Nephron progenitor cell (in vitro differentiated cells): ENCODE results near the gene SLC47A1.

Experiments used
- DNase-seq: peaks from one replicate; pipeline ENCODE4 v3.0.0; 2021
- H3K27ac Mint-ChIP-seq: 2 replicates; pipeline ENCODE4 v1.8.0; 2021; ENCODE audit warnings: mild to moderate bottlenecking, moderate library complexity, mixed read lengths
- H3K27me3 Mint-ChIP-seq: 2 replicates; pipeline ENCODE4 v1.8.0; 2021; ENCODE audit warnings: mild to moderate bottlenecking, low read depth, mixed read lengths; ENCODE audit not compliant: poor library complexity
- H3K36me3 Mint-ChIP-seq: 2 replicates; pipeline ENCODE4 v1.8.0; 2021; ENCODE audit warnings: low read depth, mixed read lengths
- H3K4me1 Mint-ChIP-seq: 2 replicates; pipeline ENCODE4 v1.8.0; 2021; ENCODE audit warnings: mixed read lengths
- H3K4me3 Mint-ChIP-seq: 2 replicates; pipeline ENCODE4 v1.8.0; 2021; ENCODE audit warnings: mild to moderate bottlenecking, moderate library complexity, mixed read lengths
- H3K9me3 Mint-ChIP-seq: 2 replicates; pipeline ENCODE4 v1.8.0; 2021; ENCODE audit warnings: mild to moderate bottlenecking, moderate library complexity, mixed read lengths
- CTCF ChIP-seq: fragments of 200-600 bp; sonication (generic); IDR thresholded peaks from 2 replicates; pipeline ENCODE4 v1.5.0; 2021; ENCODE audit warnings: antibody characterized with exemption

SLC47A1 gene

DNA sequence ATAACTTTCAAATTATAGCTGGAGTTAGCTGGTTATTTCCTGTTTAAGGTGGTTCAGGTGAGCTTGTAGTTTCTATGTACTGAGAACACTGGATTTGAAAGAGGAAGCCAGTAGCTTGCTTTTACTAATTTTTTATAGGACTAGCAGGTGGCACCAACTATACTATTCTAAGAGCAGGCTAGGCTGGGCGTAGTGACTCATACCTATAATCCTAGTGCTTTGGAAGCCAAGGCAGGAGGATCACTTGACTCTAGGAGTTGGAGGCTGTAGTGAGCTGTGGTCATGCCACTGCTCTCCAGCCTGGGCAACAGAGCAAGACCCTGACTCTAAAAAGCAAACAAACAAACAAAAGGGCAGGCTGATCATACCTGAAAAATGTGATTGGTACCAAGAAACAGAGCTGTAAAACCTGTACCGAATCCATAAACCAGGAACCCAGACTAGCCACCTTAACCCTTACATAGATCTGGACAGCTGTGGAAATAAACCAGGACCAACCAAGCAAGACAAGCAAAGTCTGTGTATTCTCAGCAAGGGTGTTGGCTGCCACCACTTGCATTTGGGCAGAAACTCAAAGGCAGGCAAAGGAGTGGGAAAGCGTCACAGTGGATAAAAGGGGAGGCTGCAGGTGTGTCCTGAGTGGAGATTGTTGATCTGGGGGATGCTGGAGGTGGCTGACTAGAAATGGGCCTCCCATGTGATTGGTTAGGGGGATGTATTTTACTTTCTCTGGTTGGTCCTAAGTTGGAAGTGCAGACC lies 36.3 kb downstream of the SLC47A1 start:
- no peaks in the 10 kb centered on the region for H3K36me3 Mint-ChIP-seq
- H3K27ac Mint-ChIP-seq, result no peak overlapping the region
- TF ChIP-seq CTCF, result no peak
- no peak overlapping the region for H3K4me3 Mint-ChIP-seq
- no peak for DNase-seq
- no peaks in the 10 kb centered on the region for H3K9me3 Mint-ChIP-seq
- peaks cover 11% of the 10 kb centered on the region for H3K27me3 Mint-ChIP-seq
- H3K4me1 Mint-ChIP-seq, result no peaks in the 10 kb centered on the region

GRCh38 chr17:19570544-19571062 lies 36.9 kb downstream of the SLC47A1 start:
- peaks cover 11% of the 10 kb centered on the region for H3K27me3 Mint-ChIP-seq
- no peaks in the 10 kb centered on the region for H3K4me1 Mint-ChIP-seq
- no peak overlapping the region for H3K4me3 Mint-ChIP-seq
- no peaks in the 10 kb centered on the region for H3K36me3 Mint-ChIP-seq
- TF ChIP-seq CTCF, result no peak
- no peaks in the 10 kb centered on the region for H3K9me3 Mint-ChIP-seq
- DNase-seq, result no peak
- H3K27ac Mint-ChIP-seq, result no peak overlapping the region

DNA sequence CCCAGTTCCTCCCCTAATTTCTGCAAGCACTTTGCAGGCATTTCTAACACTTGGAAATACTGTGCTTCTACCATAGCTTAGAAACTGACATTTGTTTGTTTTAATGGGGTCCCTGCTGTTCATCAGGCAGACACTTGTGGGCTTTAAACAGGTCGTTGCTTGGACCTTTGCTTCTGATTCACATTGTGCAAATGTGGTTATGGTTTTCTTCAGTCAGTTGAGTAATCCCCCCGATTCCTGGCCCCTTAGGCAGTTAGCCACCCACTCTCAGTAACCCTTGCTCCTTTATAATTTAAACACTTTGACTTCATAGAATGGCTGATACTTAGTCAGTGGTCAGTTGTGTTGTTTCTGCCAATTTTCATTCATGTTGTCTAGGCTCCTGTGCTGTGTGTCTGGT lies 39.4 kb downstream of the SLC47A1 start:
- peaks cover 26% of the 10 kb centered on the region for H3K27me3 Mint-ChIP-seq
- no peak for TF ChIP-seq CTCF
- no peak overlapping the region for H3K27ac Mint-ChIP-seq
- no peak overlapping the region for H3K4me3 Mint-ChIP-seq
- no peaks in the 10 kb centered on the region for H3K4me1 Mint-ChIP-seq
- no peaks in the 10 kb centered on the region for H3K9me3 Mint-ChIP-seq
- H3K36me3 Mint-ChIP-seq, result no peaks in the 10 kb centered on the region
- DNase-seq, result no peak

- no peaks in the 10 kb centered on the region for H3K4me1 Mint-ChIP-seq
- H3K27ac Mint-ChIP-seq, result no peak overlapping the region
- no peak for DNase-seq
- no peak overlapping the region for H3K4me3 Mint-ChIP-seq
- peaks cover 40% of the 10 kb centered on the region for H3K27me3 Mint-ChIP-seq
- no peaks in the 10 kb centered on the region for H3K9me3 Mint-ChIP-seq
- no peaks in the 10 kb centered on the region for H3K36me3 Mint-ChIP-seq
- no peak for TF ChIP-seq CTCF
Observed at GRCh38 chr17:19574956-19575355, 41.3 kb downstream of the SLC47A1 start.

DNA sequence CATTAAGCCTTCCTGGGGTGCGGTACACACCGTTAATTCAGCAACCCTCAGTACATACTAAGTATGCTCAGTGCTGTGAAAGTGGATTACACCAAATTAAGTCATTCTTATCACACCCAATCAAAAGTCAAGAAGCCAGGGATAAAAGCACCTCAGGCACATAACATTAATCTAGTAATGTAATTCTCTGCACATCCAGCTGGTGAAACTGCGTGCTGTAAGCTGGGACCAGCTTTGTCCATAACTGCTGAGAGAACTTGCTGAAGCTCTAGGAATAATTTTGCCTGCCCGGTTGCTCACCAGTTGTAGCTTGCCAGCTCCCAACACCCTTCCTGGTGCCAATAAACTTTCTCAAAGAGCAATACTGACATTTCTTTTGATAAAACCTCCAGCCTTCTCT lies 44.9 kb downstream of the SLC47A1 start:
- H3K27ac Mint-ChIP-seq, result no peak overlapping the region
- no peaks in the 10 kb centered on the region for H3K9me3 Mint-ChIP-seq
- H3K27me3 Mint-ChIP-seq, result peaks cover 57% of the 10 kb centered on the region
- no peak overlapping the region for H3K4me3 Mint-ChIP-seq
- no peak for DNase-seq
- no peaks in the 10 kb centered on the region for H3K4me1 Mint-ChIP-seq
- no peaks in the 10 kb centered on the region for H3K36me3 Mint-ChIP-seq
- no peak for TF ChIP-seq CTCF

DNA sequence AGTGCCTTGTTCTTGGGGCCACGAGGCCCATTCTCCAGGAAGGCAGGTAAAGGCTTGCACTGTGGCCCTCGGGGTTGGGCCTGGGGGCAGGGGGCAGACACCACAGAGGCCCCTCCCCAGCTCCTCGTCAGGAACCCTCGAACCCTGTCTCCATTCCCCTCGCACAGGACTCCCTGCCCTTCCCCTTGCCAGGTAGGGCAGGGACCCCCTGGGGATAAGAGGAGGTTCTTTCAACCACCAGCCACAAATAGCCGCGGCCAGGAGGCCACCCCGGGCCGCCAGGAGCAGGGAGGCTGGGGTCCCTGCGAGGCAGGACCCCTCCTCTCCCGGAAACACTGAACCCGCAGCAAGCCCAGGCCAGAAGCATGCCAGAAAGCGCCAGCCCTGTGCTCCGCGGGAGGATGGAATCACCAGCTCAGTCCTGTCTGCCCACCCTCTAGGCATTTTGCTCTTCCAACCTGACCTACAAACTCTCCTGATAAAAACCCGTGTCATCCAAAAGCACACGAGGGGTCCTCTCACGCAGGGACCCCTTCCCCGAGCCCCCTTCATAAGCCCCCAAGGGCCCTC lies 45.6 kb downstream of the SLC47A1 start:
- H3K4me1 Mint-ChIP-seq, result no peaks in the 10 kb centered on the region
- no peak for TF ChIP-seq CTCF
- no peak overlapping the region for H3K27ac Mint-ChIP-seq
- H3K9me3 Mint-ChIP-seq, result no peaks in the 10 kb centered on the region
- no peaks in the 10 kb centered on the region for H3K36me3 Mint-ChIP-seq
- peak; percentile 17 for DNase-seq
- peaks cover 57% of the 10 kb centered on the region for H3K27me3 Mint-ChIP-seq
- H3K4me3 Mint-ChIP-seq, result peak overlapping the region; percentile 79
